Smooth muscle cell (in vitro differentiated cells): ENCODE data around the gene CALCOCO1. TPM values are rescaled to one million over a fixed set of nuclear protein-coding genes. Genes with fewer than 3 reads are reported as not detected.
A peak's percentile ranks its signal among the peaks of the same experiment; 100 is the strongest.

Experiments used
- DNase-seq: peaks from one replicate; lab custom pipeline; 2025; ENCODE audit not compliant: unreplicated experiment; lab: John Stamatoyannopoulos, UW
- H2AFZ ChIP-seq: fragments of 200-600 bp; sonication (generic); 2 replicates; pipeline ENCODE4 v1.6.0; 2016; ENCODE audit warnings: antibody characterized with exemption, low read depth, mild to moderate bottlenecking
- H3F3A ChIP-seq: fragments of 200-600 bp; sonication (generic); 2 replicates; pipeline ENCODE4 v1.6.0; 2017; ENCODE audit warnings: antibody characterized with exemption, low read depth
- H3K27ac ChIP-seq: fragments of 200-600 bp; sonication (generic); 2 replicates; pipeline ENCODE4 v1.5.1; 2016; ENCODE audit warnings: low read depth, mild to moderate bottlenecking
- H3K27me3 ChIP-seq: fragments of 200-600 bp; sonication (generic); 2 replicates; pipeline ENCODE4 v1.6.1; 2016; ENCODE audit warnings: low read depth, mild to moderate bottlenecking
- H3K36me3 ChIP-seq: fragments of 200-600 bp; sonication (generic); 2 replicates; pipeline ENCODE4 v1.5.1; 2016; ENCODE audit warnings: low read depth
- H3K4me1 ChIP-seq: fragments of 200-600 bp; sonication (generic); 2 replicates; pipeline ENCODE4 v1.5.1; 2016; ENCODE audit warnings: low read depth
- H3K4me2 ChIP-seq: fragments of 200-600 bp; sonication (generic); 2 replicates; pipeline ENCODE4 v1.6.0; 2016; ENCODE audit warnings: mild to moderate bottlenecking
- H3K4me3 ChIP-seq: fragments of 200-600 bp; sonication (generic); 2 replicates; pipeline ENCODE4 v1.5.1; 2016; ENCODE audit warnings: mild to moderate bottlenecking
- H3K79me2 ChIP-seq: fragments of 200-600 bp; sonication (generic); 2 replicates; pipeline ENCODE4 v1.6.0; 2016; ENCODE audit warnings: low read depth, mild to moderate bottlenecking
- H3K9ac ChIP-seq: fragments of 200-600 bp; sonication (generic); 2 replicates; pipeline ENCODE4 v1.6.0; 2016; ENCODE audit warnings: low read depth
- H3K9me3 ChIP-seq: fragments of 200-600 bp; sonication (generic); replicated peaks from 2 replicates; pipeline ENCODE4 v1.5.1; 2016; ENCODE audit warnings: low read depth
- H4K20me1 ChIP-seq: fragments of 200-600 bp; sonication (generic); 2 replicates; pipeline ENCODE4 v1.6.0; 2016; ENCODE audit warnings: low read depth
- WGBS: methylation state at CpG from one replicate; pipeline ENCODE4 v1.1.7; 2016; ENCODE audit warnings: low lambda C conversion rate; 5-methylcytosine and 5-hydroxymethylcytosine counted together
- polyA plus RNA-seq: library from polyadenylated mRNA; unstranded; fragments of >200 nt; fragmentation: Nextera tagmentation; extraction: Ambion mirVana; gene quantifications from 2 replicates; pipeline ENCODE4 v1.2.1, GENCODE V29; 2016
- total RNA-seq: library from RNA; depleted of rRNA; stranded (reverse); fragments of >200 nt; gene quantifications from 2 replicates; pipeline ENCODE4 v1.2.3, GENCODE V29; 2014
- TF ChIP-seq, protein P1 (sequence below): fragments of 200-600 bp; sonication (generic); IDR thresholded peaks from 2 replicates; pipeline ENCODE4 v1.5.1; 2017; ENCODE audit warnings: borderline replicate concordance, mild to moderate bottlenecking, antibody characterized with exemption; ENCODE audit not compliant: insufficient read depth, poor library complexity, severe bottlenecking

Gene CALCOCO1
- total and polyA plus RNA-seq, 2 experiments from 2014 or later: 46.5 to 52.0 TPM

- Histone ChIP-seq H3K4me1 (peaks cover 4% of the 10 kb centered on the region), H3K27ac (peak overlapping the region; percentile 5), H3K36me3 (no peaks in the 10 kb centered on the region), H3K79me2 (peaks cover 6% of the 10 kb centered on the region), H3K9ac (peak overlapping the region; percentile 83), H3K27me3 (peaks cover 4% of the 10 kb centered on the region), H3K4me3 (peak overlapping the region; percentile 82), H3F3A (no peaks in the 10 kb centered on the region), H2AFZ (peak overlapping the region; percentile 95), H4K20me1 (peaks cover 8% of the 10 kb centered on the region), H3K9me3 (no peaks in the 10 kb centered on the region), H3K4me2 (peak overlapping the region; percentile 91)
- WGBS: 54% methylated on average over 2 of the region's 2 CpGs
- no peak for DNase-seq
- TF ChIP-seq, protein P1, sequence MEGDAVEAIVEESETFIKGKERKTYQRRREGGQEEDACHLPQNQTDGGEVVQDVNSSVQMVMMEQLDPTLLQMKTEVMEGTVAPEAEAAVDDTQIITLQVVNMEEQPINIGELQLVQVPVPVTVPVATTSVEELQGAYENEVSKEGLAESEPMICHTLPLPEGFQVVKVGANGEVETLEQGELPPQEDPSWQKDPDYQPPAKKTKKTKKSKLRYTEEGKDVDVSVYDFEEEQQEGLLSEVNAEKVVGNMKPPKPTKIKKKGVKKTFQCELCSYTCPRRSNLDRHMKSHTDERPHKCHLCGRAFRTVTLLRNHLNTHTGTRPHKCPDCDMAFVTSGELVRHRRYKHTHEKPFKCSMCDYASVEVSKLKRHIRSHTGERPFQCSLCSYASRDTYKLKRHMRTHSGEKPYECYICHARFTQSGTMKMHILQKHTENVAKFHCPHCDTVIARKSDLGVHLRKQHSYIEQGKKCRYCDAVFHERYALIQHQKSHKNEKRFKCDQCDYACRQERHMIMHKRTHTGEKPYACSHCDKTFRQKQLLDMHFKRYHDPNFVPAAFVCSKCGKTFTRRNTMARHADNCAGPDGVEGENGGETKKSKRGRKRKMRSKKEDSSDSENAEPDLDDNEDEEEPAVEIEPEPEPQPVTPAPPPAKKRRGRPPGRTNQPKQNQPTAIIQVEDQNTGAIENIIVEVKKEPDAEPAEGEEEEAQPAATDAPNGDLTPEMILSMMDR: no peak
Measured at GRCh38 chr12:53726341-53726740, 911 bp downstream of the CALCOCO1 start.

- peaks cover 4% of the 10 kb centered on the region for H3K4me1 ChIP-seq
- H2AFZ ChIP-seq: no peak overlapping the region
- no peak for DNase-seq
- no peaks in the 10 kb centered on the region for H3K27me3 ChIP-seq
- peaks cover 8% of the 10 kb centered on the region for H4K20me1 ChIP-seq
- 53% methylated on average over 4 of the region's 4 CpGs for WGBS
- peak overlapping the region; percentile 5 for H3K27ac ChIP-seq
- H3K9ac ChIP-seq: peak overlapping the region; percentile 83
- H3K36me3 ChIP-seq: peaks cover 3% of the 10 kb centered on the region
- H3K79me2 ChIP-seq: peaks cover 6% of the 10 kb centered on the region
- TF ChIP-seq, protein P1: no peak
- no peaks in the 10 kb centered on the region for H3F3A ChIP-seq
- peak overlapping the region; percentile 82 for H3K4me3 ChIP-seq
- no peaks in the 10 kb centered on the region for H3K9me3 ChIP-seq
- peak overlapping the region; percentile 91 for H3K4me2 ChIP-seq
Measured at GRCh38 chr12:53725824-53726223, 1.4 kb downstream of the CALCOCO1 start.

DNA sequence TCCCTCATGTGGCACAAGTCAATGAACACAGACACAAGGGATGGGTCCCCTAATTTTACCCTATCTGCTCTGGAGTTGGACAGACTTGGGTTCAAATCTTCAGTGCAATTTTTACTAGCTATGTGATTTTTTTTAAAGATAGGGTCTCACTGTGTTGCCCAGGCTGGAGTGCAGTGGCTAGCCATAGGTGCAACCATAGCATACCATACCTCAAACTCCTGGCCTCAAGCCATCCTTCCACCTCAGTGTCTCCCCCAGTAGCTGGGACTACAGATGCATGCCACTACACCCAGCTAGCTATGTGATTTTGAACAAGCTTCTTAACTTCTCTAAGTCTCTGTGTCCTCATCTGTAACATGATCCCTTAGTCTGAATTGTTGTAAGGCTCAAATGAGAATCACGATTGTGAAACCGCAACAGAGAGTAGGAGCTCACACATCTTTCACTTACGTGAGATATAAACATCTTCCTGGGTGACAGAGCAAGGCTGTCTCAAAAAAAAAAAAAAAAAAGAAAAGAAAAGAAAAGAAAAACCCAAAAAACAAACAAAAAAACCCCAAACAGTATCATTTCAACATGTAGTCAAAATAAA lies 4.7 kb downstream of the CALCOCO1 start:
- H3K4me2 ChIP-seq: no peak overlapping the region
- H3K4me3 ChIP-seq: no peak overlapping the region
- H3K9me3 ChIP-seq: no peaks in the 10 kb centered on the region
- H3F3A ChIP-seq: no peaks in the 10 kb centered on the region
- TF ChIP-seq, protein P1: no peak
- H3K9ac ChIP-seq: no peak overlapping the region
- no peak for DNase-seq
- peaks cover 7% of the 10 kb centered on the region for H3K36me3 ChIP-seq
- H3K4me1 ChIP-seq: peaks cover 4% of the 10 kb centered on the region
- no peak overlapping the region for H2AFZ ChIP-seq
- no peak overlapping the region for H3K27ac ChIP-seq
- H4K20me1 ChIP-seq: peaks cover 8% of the 10 kb centered on the region
- no peaks in the 10 kb centered on the region for H3K27me3 ChIP-seq
- H3K79me2 ChIP-seq: peaks cover 6% of the 10 kb centered on the region
- WGBS: 88% methylated on average over 3 of the region's 3 CpGs

- TF ChIP-seq, protein P1: no peak
- 89% methylated on average over 1 of the region's 1 CpG for WGBS
- peaks cover 7% of the 10 kb centered on the region for H3K36me3 ChIP-seq
Measured at GRCh38 chr12:53720946-53721345, 6.3 kb downstream of the CALCOCO1 start.

More at GRCh38 chr12:53720946-53721345, 6.3 kb downstream of the CALCOCO1 start:
- Histone ChIP-seq H3K4me3 (no peak overlapping the region), H3F3A (no peaks in the 10 kb centered on the region), H4K20me1 (peaks cover 7% of the 10 kb centered on the region), H2AFZ (no peak overlapping the region), H3K9ac (no peak overlapping the region), H3K79me2 (no peaks in the 10 kb centered on the region), H3K27me3 (no peaks in the 10 kb centered on the region), H3K4me1 (no peaks in the 10 kb centered on the region), H3K27ac (no peak overlapping the region), H3K4me2 (no peak overlapping the region), H3K9me3 (no peaks in the 10 kb centered on the region)
- no peak for DNase-seq
